H1 (cell line): ENCODE results near the gene CHD6. TPM values are rescaled to one million over a fixed set of nuclear protein-coding genes. Genes with fewer than 3 reads are reported as not detected.

Source experiments
- CTCF ChIA-PET: fragments of 300-600 bp; sonication (Branson Sonifier 250); formaldehyde crosslinking; loops from one replicate; lab custom pipeline; 2021; ENCODE audit not compliant: partially characterized antibody; lab: Charles Lee
- POLR2A ChIA-PET: fragments of 300-600 bp; sonication (Branson Sonifier 250); formaldehyde crosslinking; loops from one replicate; lab custom pipeline; 2021; ENCODE audit warnings: inconsistent platforms; ENCODE audit not compliant: partially characterized antibody; lab: Charles Lee
- DNase-seq, 2 experiments: peaks; one replicate each; pipeline versions ENCODE4 v3.0.0 to v3.0.0-alpha.2; 2010 to 2022; ENCODE audit warnings: low spot score in 2 of 2, low read depth in 1 of 2, mixed read lengths in 1 of 2
- FAIRE-seq: peaks from 2 replicates; lab custom pipeline; 2011; peaks lifted over from hg19 to GRCh38; lab: Jason Lieb, UNC
- H2AFZ ChIP-seq: 2 replicates; pipeline ENCODE4 v1.8.1; 2012; ENCODE audit warnings: low read length, inconsistent platforms
- H2AK5ac ChIP-seq: 2 replicates; pipeline ENCODE4 v1.6.1; 2013; ENCODE audit warnings: low read depth, low read length
- H2BK120ac ChIP-seq: replicated peaks from 2 replicates; pipeline ENCODE3; 2013; ENCODE audit warnings: low read depth, low read length, inconsistent platforms
- H2BK12ac ChIP-seq: 2 replicates; pipeline ENCODE4 v1.6.1; 2013; ENCODE audit warnings: low read depth, low read length
- H2BK15ac ChIP-seq: 2 replicates; pipeline ENCODE4 v1.6.1; 2013; ENCODE audit warnings: low read length
- H2BK20ac ChIP-seq: 2 replicates; pipeline ENCODE4 v1.6.1; 2013; ENCODE audit warnings: low read length
- H2BK5ac ChIP-seq: 2 replicates; pipeline ENCODE4 v1.6.1; 2013; ENCODE audit warnings: low read depth, low read length
- H3K14ac ChIP-seq: 2 replicates; pipeline ENCODE4 v1.6.1; 2013; ENCODE audit warnings: inconsistent platforms; ENCODE audit not compliant: insufficient read length
- H3K18ac ChIP-seq: 2 replicates; pipeline ENCODE4 v1.6.1; 2013; ENCODE audit warnings: low read length; ENCODE audit errors: extremely low read depth
- H3K23ac ChIP-seq: 2 replicates; pipeline ENCODE4 v1.6.1; 2013; ENCODE audit warnings: inconsistent platforms; ENCODE audit not compliant: insufficient read length
- H3K23me2 ChIP-seq: 2 replicates; pipeline ENCODE4 v1.6.1; 2013; ENCODE audit warnings: low read depth, low read length
- H3K27ac ChIP-seq: 2 replicates; pipeline ENCODE4 v1.6.1; 2011; ENCODE audit warnings: low read depth, low read length, inconsistent platforms
- H3K27me3 ChIP-seq, 4 experiments: replicated peaks in 1 of 4; 1 replicate in 1 of 4; 2 replicates in 3 of 4; pipeline versions ENCODE4 v1.6.1 to v1.8.1; 2011 to 2013; ENCODE audit warnings: low read length in 3 of 4, mild to moderate bottlenecking in 3 of 4, inconsistent platforms in 2 of 4, mixed read lengths in 2 of 4, moderate library complexity in 1 of 4; ENCODE audit not compliant: control insufficient read depth in 3 of 4, insufficient read depth in 3 of 4; ENCODE audit errors: extremely low read depth in 1 of 4
- H3K36me3 ChIP-seq, 4 experiments: 2 replicates each; pipeline versions ENCODE4 v1.6.1 to v1.8.1; 2011 to 2013; ENCODE audit warnings: mild to moderate bottlenecking in 4 of 4, low read length in 3 of 4, moderate library complexity in 2 of 4, control low read depth in 1 of 4, inconsistent platforms in 1 of 4; ENCODE audit not compliant: insufficient read depth in 4 of 4, control insufficient read depth in 2 of 4
- H3K4ac ChIP-seq: replicated peaks from 2 replicates; pipeline ENCODE3; 2013; ENCODE audit warnings: low read length, low read depth, mixed read lengths, inconsistent platforms; ENCODE audit not compliant: insufficient read length
- H3K4me1 ChIP-seq, 4 experiments: replicated peaks in 1 of 4; 1 replicate in 1 of 4; 2 replicates in 3 of 4; pipeline versions ENCODE4 v1.6.1 to v1.8.1; 2011 to 2013; ENCODE audit warnings: low read length in 3 of 4, inconsistent platforms in 2 of 4, mixed read lengths in 1 of 4; ENCODE audit not compliant: insufficient read depth in 4 of 4, control insufficient read depth in 3 of 4
- H3K4me2 ChIP-seq, 2 experiments: 2 replicates each; pipeline versions ENCODE4 v1.6.1 to v1.8.1; 2011 to 2013; ENCODE audit warnings: low read depth in 2 of 2, low read length in 2 of 2, control low read depth in 1 of 2, inconsistent platforms in 1 of 2, mild to moderate bottlenecking in 1 of 2; ENCODE audit not compliant: insufficient read depth in 1 of 2
- H3K4me3 ChIP-seq, 4 experiments: fragments of 200-600, 300-600 bp in 1 of 4; sonication (generic), shearing (Covaris generic), sonication (Bioruptor Twin) in 1 of 4; 2 replicates each; pipeline versions ENCODE4 v1.5.1 to v1.8.1; 2011 to 2016; ENCODE audit warnings: low read length in 4 of 4, low read depth in 3 of 4, control low read depth in 2 of 4, inconsistent platforms in 2 of 4, mild to moderate bottlenecking in 2 of 4, mixed read lengths in 1 of 4, moderate library complexity in 1 of 4; ENCODE audit not compliant: insufficient read depth in 2 of 4; ENCODE audit errors: extremely low read depth in 1 of 4
- H3K56ac ChIP-seq: replicated peaks from 2 replicates; pipeline ENCODE3; 2013; ENCODE audit warnings: low read depth, mild to moderate bottlenecking, mixed read lengths, low read length, inconsistent platforms; ENCODE audit not compliant: insufficient read length
- H3K79me1 ChIP-seq: 2 replicates; pipeline ENCODE4 v1.6.1; 2013; ENCODE audit warnings: low read depth, low read length, control low read depth
- H3K79me2 ChIP-seq, 2 experiments: 2 replicates each; pipeline versions ENCODE4 v1.6.1 to v1.8.1; 2012 to 2013; ENCODE audit warnings: low read length in 2 of 2, mild to moderate bottlenecking in 2 of 2, inconsistent platforms in 1 of 2; ENCODE audit not compliant: insufficient read depth in 2 of 2, control insufficient read depth in 1 of 2
- H3K9ac ChIP-seq, 4 experiments: replicated peaks in 1 of 4; 1 replicate in 1 of 4; 2 replicates in 3 of 4; pipeline versions ENCODE4 v1.6.1 to v1.8.1; 2011 to 2013; ENCODE audit warnings: low read depth in 3 of 4, low read length in 3 of 4, control low read depth in 2 of 4, mild to moderate bottlenecking in 2 of 4, moderate library complexity in 2 of 4, inconsistent platforms in 1 of 4; ENCODE audit errors: extremely low read depth in 1 of 4
- H3K9me3 ChIP-seq, 2 experiments: 2 replicates each; pipeline versions ENCODE4 v1.6.1 to v1.8.1; 2012 to 2013; ENCODE audit warnings: mild to moderate bottlenecking in 2 of 2, moderate library complexity in 2 of 2, control low read depth in 1 of 2, inconsistent platforms in 1 of 2, low read depth in 1 of 2, low read length in 1 of 2, mixed read lengths in 1 of 2; ENCODE audit not compliant: insufficient read depth in 2 of 2
- H4K20me1 ChIP-seq, 2 experiments: replicated peaks in 1 of 2; 2 replicates each; pipeline versions ENCODE3 to v1.8.1; 2011 to 2013; ENCODE audit warnings: inconsistent platforms in 2 of 2, low read length in 2 of 2, mild to moderate bottlenecking in 1 of 2; ENCODE audit not compliant: insufficient read depth in 2 of 2, control insufficient read depth in 1 of 2
- H4K5ac ChIP-seq: 2 replicates; pipeline ENCODE4 v1.6.1; 2013; ENCODE audit warnings: low read length, low read depth, mixed read lengths, inconsistent platforms; ENCODE audit not compliant: insufficient read length
- H4K8ac ChIP-seq: 2 replicates; pipeline ENCODE4 v1.8.0; 2013; ENCODE audit warnings: mild to moderate bottlenecking, moderate library complexity, low read length, inconsistent platforms; ENCODE audit not compliant: insufficient read depth; ENCODE audit errors: extremely low read depth
- H4K91ac ChIP-seq: replicated peaks from 2 replicates; pipeline ENCODE3; 2013; ENCODE audit warnings: low read length, mixed read lengths, inconsistent platforms; ENCODE audit not compliant: insufficient read length
- E2F6 ChIP-seq: IDR thresholded peaks from 2 replicates; pipeline ENCODE4 v1.6.1; 2012; ENCODE audit warnings: inconsistent platforms
- EP300 ChIP-seq, 2 experiments: IDR thresholded peaks; 1 replicate in 1 of 2; 2 replicates in 1 of 2; pipeline ENCODE4 v1.6.1; 2011 to 2012; ENCODE audit warnings: low read depth in 2 of 2, low read length in 2 of 2, mild to moderate bottlenecking in 2 of 2, borderline replicate concordance in 1 of 2, inconsistent platforms in 1 of 2, moderate library complexity in 1 of 2
- HDAC2 ChIP-seq, 2 experiments: fragments of 300-600 bp in 1 of 2; sonication (generic) in 1 of 2; IDR thresholded peaks; 2 replicates each; pipeline ENCODE4 v1.6.1; 2011 to 2012; ENCODE audit warnings: low read depth in 2 of 2, low read length in 2 of 2, mild to moderate bottlenecking in 2 of 2, moderate library complexity in 2 of 2, borderline replicate concordance in 1 of 2, inconsistent platforms in 1 of 2
- RNF2 ChIP-seq: fragments of 200-900, 300-1000 bp; sonication (generic); IDR thresholded peaks from 2 replicates; pipeline ENCODE4 v1.7.1; 2016; ENCODE audit warnings: borderline replicate concordance, low read depth, mild to moderate bottlenecking, antibody characterized with exemption, low read length; ENCODE audit not compliant: poor library complexity, severe bottlenecking; ENCODE audit errors: missing control alignments
- SP1 ChIP-seq: IDR thresholded peaks from 2 replicates; pipeline ENCODE4 v1.6.1; 2011; ENCODE audit warnings: low read depth, low read length
- WGBS, 2 experiments: shearing (Covaris generic) in 1 of 2; methylation state at CpG; one replicate each; pipeline versions ENCODE4 v1.1.6 to v1.1.7; 2013 to 2015; ENCODE audit warnings: low lambda C conversion rate in 2 of 2, mixed read lengths in 2 of 2, inconsistent platforms in 1 of 2, low coverage in 1 of 2, missing lambda C conversion rate in 1 of 2; ENCODE audit not compliant: insufficient replicate concordance in 2 of 2, insufficient coverage in 1 of 2, insufficient read length in 1 of 2; ENCODE audit errors: extremely low coverage in 1 of 2, missing lambda C conversion rate in 1 of 2; 5-methylcytosine and 5-hydroxymethylcytosine counted together
- polyA plus RNA-seq, 7 experiments: library from polyadenylated mRNA; depleted of rRNA in 3 of 7; stranded (reverse) in 5 of 7; unstranded in 2 of 7; fragments of >200 nt in 5 of 7; fragments of 200-250 nt in 2 of 7; gene quantifications; 1 replicate in 5 of 7; 2 replicates in 1 of 7; 4 replicates in 1 of 7; pipeline versions ENCODE4 v1.2.1 to v1.2.3, GENCODE V29; 2011 to 2013; ENCODE audit warnings: missing spikeins in 2 of 7, mixed read lengths in 2 of 7
- total RNA-seq: library from RNA; stranded (reverse); fragmentation: NEBNext Ultra II Directional; extraction: Animal tissue kit (Norgen Biotek cat#: 25700); gene quantifications from 2 replicates; pipeline ENCODE4 v1.2.1, GENCODE V29; 2021

Gene CHD6
- total and polyA plus RNA-seq, 2 of the 8 experiments (the other 6 are each of a cell fraction or from before 2014, with no cell fraction given), result 11.1 to 62.9 TPM

- Histone ChIP-seq H3K56ac (no peak overlapping the region), H3K9me3 (no peaks in the 10 kb centered on the region), H2AK5ac (no peak overlapping the region), H4K20me1 (no peaks in the 10 kb centered on the region), H3K4me2 (no peak overlapping the region), H3K36me3 (no peaks in the 10 kb centered on the region), H3K27me3 (no peaks in the 10 kb centered on the region), H2BK12ac (no peak overlapping the region), H4K91ac (no peak overlapping the region), H2BK5ac (no peak overlapping the region), H3K4me1 (peaks cover 0 to 2% (median 0%) of the 10 kb centered on the region in 4 experiments; a peak in 1 of 7 replicates), H3K4ac (no peak overlapping the region), H2BK20ac (no peak overlapping the region), H2AFZ (no peak overlapping the region), H3K79me2 (no peaks in the 10 kb centered on the region), H3K14ac (no peak overlapping the region), H4K8ac (no peak overlapping the region), H3K9ac (no peak overlapping the region), H2BK120ac (no peak overlapping the region), H3K23me2 (no peaks in the 10 kb centered on the region; the same call in 1 of the 2 replicates), H3K27ac (no peak overlapping the region), H3K18ac (no peak overlapping the region), H3K79me1 (no peaks in the 10 kb centered on the region), H3K4me3 (no peak overlapping the region), H2BK15ac (no peak overlapping the region), H3K23ac (no peak overlapping the region), H4K5ac (no peak overlapping the region)
- ChIA-PET POLR2A (no interaction called here), CTCF (interaction anchor here (1.0 kb wide), 1 partner anchor 65 kb away, joined by 4 read pairs; no protein-coding TSS in a partner anchor)
- TF ChIP-seq RNF2 (no peak), EP300 (IDR thresholded peaks at IDR 0.05; ENCODE audit: borderline replicate concordance in 1 of 2, low read depth in 2 of 2, low read length in 2 of 2) (no peak), E2F6 (no peak), HDAC2 (IDR thresholded peaks at IDR 0.05; ENCODE audit: borderline replicate concordance in 1 of 2, low read depth in 2 of 2, low read length in 2 of 2) (no peak), SP1 (no peak)
- FAIRE-seq (no peak), DNase-seq (no peak)
- 93% methylated on average over 2 of the region's 2 CpGs; no CpG with 5 or more reads in 1 of the 2 experiments for WGBS, 2 experiments
Observed at GRCh38 chr20:41632896-41633295, 14.7 kb upstream of the CHD6 start.
